HFFc6 (cell line): ENCODE measurements around the gene ZC3H15. TPM values are rescaled to one million over a fixed set of nuclear protein-coding genes. Genes with fewer than 3 reads are reported as not detected.

Experiments
- DNase-seq: peaks from one replicate; pipeline ENCODE4 v3.0.0-alpha.2; 2018
- H3K27ac Mint-ChIP-seq: 2 replicates; pipeline ENCODE4 v1.8.0; 2020; ENCODE audit warnings: mild to moderate bottlenecking, mixed read lengths
- H3K27me3 Mint-ChIP-seq: 2 replicates; pipeline ENCODE4 v1.8.0; 2021; ENCODE audit warnings: mild to moderate bottlenecking, moderate library complexity, mixed read lengths; ENCODE audit not compliant: insufficient read depth
- H3K36me3 Mint-ChIP-seq: 2 replicates; pipeline ENCODE4 v1.8.0; 2021; ENCODE audit warnings: low read depth, mixed read lengths
- H3K4me1 Mint-ChIP-seq: 2 replicates; pipeline ENCODE4 v1.8.0; 2020; ENCODE audit warnings: low read depth, mixed read lengths
- H3K4me3 Mint-ChIP-seq: 2 replicates; pipeline ENCODE4 v1.8.0; 2020; ENCODE audit warnings: mild to moderate bottlenecking, moderate library complexity, mixed read lengths
- H3K9me3 Mint-ChIP-seq: 2 replicates; pipeline ENCODE4 v1.8.0; 2020; ENCODE audit warnings: mild to moderate bottlenecking, mixed read lengths
- total RNA-seq, 6 experiments: library from RNA; stranded (reverse); fragmentation: NEBNext Ultra II Directional; extraction: Animal tissue kit (Norgen Biotek cat#: 25700); gene quantifications; 2 replicates in 1 of 6; 3 replicates in 5 of 6; pipeline ENCODE4 v1.2.3, GENCODE V29; 2021
- TF ChIP-seq, protein P1 (sequence below): fragments of 200-600 bp; sonication (generic); IDR thresholded peaks from 2 replicates; pipeline ENCODE4 v1.5.0; 2021; ENCODE audit warnings: antibody characterized with exemption, mild to moderate bottlenecking

ZC3H15 gene
- total RNA-seq, 6 experiments from 2014 or later: 57.8 to 67.7 (median 63.8) TPM

DNA sequence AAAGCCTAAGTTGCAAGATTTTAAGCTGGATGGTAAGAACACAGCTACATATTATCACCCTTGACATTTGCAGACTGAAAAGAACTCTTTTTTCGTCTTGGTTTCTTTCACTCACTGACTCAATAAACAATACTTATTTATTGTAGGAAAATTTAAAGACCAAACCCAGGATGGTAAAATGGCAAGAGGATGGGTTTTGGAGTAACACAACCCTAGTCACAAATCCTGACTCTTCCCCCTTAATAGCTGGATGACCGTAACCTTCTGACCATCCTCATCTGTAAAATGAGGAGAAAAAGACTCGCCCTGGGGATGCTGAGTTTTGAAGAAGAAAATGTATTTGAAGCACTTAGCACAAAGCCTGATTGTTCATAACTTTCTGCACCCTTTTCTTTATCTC lies 48.3 kb downstream of the ZC3H15 start:
- H3K27me3 Mint-ChIP-seq: no peaks in the 10 kb centered on the region; the same call in 1 of the 2 replicates
- H3K36me3 Mint-ChIP-seq: no peaks in the 10 kb centered on the region
- no peak for DNase-seq
- H3K4me1 Mint-ChIP-seq: peaks cover 18% of the 10 kb centered on the region
- H3K27ac Mint-ChIP-seq: no peak overlapping the region
- H3K4me3 Mint-ChIP-seq: no peak overlapping the region
- TF ChIP-seq, protein P1, sequence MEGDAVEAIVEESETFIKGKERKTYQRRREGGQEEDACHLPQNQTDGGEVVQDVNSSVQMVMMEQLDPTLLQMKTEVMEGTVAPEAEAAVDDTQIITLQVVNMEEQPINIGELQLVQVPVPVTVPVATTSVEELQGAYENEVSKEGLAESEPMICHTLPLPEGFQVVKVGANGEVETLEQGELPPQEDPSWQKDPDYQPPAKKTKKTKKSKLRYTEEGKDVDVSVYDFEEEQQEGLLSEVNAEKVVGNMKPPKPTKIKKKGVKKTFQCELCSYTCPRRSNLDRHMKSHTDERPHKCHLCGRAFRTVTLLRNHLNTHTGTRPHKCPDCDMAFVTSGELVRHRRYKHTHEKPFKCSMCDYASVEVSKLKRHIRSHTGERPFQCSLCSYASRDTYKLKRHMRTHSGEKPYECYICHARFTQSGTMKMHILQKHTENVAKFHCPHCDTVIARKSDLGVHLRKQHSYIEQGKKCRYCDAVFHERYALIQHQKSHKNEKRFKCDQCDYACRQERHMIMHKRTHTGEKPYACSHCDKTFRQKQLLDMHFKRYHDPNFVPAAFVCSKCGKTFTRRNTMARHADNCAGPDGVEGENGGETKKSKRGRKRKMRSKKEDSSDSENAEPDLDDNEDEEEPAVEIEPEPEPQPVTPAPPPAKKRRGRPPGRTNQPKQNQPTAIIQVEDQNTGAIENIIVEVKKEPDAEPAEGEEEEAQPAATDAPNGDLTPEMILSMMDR: no peak
- H3K9me3 Mint-ChIP-seq: no peaks in the 10 kb centered on the region

DNA sequence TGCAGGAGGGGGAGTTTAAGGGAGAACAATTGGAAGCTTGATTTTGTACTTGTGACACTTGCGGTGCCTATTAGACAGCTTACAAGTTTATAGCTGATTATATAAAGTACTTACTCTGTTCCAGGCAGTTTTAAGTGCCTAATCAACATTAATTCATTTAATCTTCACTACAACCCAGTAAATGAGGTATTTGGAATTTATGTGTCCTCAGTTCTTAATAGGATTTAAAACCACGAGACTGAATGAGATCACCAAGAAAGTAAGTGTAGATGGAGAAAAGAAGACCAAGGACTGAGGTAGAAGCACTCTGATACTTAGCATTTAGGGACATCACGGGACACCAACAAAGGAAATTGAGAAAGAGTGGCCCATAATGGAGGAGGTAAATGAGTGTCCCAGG lies 49.8 kb downstream of the ZC3H15 start:
- Mint-ChIP-seq H3K36me3 (no peaks in the 10 kb centered on the region), H3K27me3 (no peaks in the 10 kb centered on the region; the same call in 1 of the 2 replicates), H3K4me1 (peaks cover 23% of the 10 kb centered on the region), H3K4me3 (no peak overlapping the region), H3K9me3 (no peaks in the 10 kb centered on the region), H3K27ac (no peak overlapping the region)
- TF ChIP-seq, protein P1: no peak
- no peak for DNase-seq

DNA sequence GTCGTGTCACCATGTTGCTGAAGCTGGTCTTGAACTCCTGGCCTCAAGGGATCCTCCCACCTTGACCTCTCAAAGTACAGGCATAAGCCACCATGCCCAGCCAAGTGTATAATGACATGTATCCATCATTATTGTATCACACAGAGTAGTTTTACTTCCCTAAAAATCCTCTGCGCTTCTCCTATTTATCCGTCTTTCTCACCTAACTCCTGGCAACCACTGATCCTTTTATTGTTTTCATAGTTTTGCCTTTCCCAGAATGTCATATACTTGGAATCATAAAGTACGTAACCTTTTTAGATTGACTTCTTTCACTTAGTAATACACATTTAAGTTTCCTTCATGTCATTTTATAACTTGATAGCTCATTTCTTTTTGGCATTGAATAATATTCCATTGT lies 51.0 kb downstream of the ZC3H15 start:
- Mint-ChIP-seq H3K27me3 (no peaks in the 10 kb centered on the region; the same call in 1 of the 2 replicates), H3K4me3 (no peak overlapping the region), H3K36me3 (no peaks in the 10 kb centered on the region), H3K4me1 (peaks cover 27% of the 10 kb centered on the region), H3K9me3 (no peaks in the 10 kb centered on the region), H3K27ac (no peak overlapping the region)
- no peak for DNase-seq
- TF ChIP-seq, protein P1: no peak

DNA sequence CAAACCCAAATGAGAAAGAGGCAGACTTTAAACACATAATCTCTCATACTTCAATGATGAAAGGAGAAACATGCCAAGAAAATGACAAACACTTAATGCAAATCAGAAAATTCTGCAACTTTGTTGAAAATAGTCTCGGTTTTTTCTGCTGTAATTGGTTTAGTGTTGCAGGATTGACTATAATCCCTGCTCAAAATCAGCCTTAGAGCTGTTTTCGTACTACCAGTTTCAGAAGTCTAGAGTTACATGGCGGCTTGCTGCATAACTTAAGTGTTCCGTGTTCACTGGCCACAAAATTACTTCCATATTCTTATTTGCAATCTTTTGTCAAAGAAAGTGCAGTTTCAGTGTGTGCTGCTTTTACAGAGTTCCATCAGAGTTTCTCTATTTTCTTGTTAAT lies 54.9 kb downstream of the ZC3H15 start:
- H3K27ac Mint-ChIP-seq: peak overlapping the region; percentile 60; the same call in 1 of the 2 replicates
- peak overlapping the region; percentile 42 for H3K4me3 Mint-ChIP-seq
- TF ChIP-seq, protein P1: no peak
- H3K27me3 Mint-ChIP-seq: no peaks in the 10 kb centered on the region; the same call in 1 of the 2 replicates
- DNase-seq: peak; percentile 48
- H3K4me1 Mint-ChIP-seq: peaks cover 22% of the 10 kb centered on the region
- H3K36me3 Mint-ChIP-seq: no peaks in the 10 kb centered on the region
- H3K9me3 Mint-ChIP-seq: no peaks in the 10 kb centered on the region

DNA sequence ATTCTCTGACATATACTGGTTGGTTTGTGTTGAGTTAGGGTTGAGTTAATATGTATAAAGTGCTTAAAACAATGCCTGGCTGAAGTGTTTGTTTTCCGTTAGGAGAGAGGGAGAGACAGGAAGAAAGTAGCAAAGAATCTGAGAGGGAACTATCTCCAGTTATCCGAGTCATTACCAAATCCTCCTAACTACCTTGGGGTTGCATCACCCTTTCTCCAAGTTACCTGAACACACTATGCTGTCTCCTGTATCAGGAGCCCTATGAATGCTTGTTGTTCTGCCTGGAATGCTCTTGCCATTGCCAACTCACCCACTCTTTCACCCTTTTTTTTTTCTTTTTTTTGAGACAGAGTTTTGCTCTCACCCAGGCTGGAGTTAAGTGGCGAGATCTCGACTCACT lies 55.9 kb downstream of the ZC3H15 start:
- DNase-seq: no peak
- H3K4me3 Mint-ChIP-seq: no peak overlapping the region
- peak overlapping the region; percentile 43; the same call in 1 of the 2 replicates for H3K27ac Mint-ChIP-seq
- no peaks in the 10 kb centered on the region for H3K27me3 Mint-ChIP-seq
- H3K36me3 Mint-ChIP-seq: no peaks in the 10 kb centered on the region
- H3K9me3 Mint-ChIP-seq: no peaks in the 10 kb centered on the region
- H3K4me1 Mint-ChIP-seq: peaks cover 22% of the 10 kb centered on the region
- TF ChIP-seq, protein P1: no peak
